GM18868 (cell line): Measurements from ENCODE around the gene SPECC1L.

Experiments
- ATAC-seq: cut with Tn5 transposase; IDR thresholded peaks from one replicate; pipeline ENCODE4 v1.9.1; 2021; ENCODE audit warnings: mild to moderate bottlenecking, moderate library complexity; ENCODE audit not compliant: unreplicated experiment

The SPECC1L gene

GRCh38 chr22:24358105-24358836 is 87.6 kb downstream of the SPECC1L start:
- ATAC-seq: no peak

GRCh38 chr22:24359452-24360120 is 89.0 kb downstream of the SPECC1L start:
- ATAC-seq: no peak

DNA sequence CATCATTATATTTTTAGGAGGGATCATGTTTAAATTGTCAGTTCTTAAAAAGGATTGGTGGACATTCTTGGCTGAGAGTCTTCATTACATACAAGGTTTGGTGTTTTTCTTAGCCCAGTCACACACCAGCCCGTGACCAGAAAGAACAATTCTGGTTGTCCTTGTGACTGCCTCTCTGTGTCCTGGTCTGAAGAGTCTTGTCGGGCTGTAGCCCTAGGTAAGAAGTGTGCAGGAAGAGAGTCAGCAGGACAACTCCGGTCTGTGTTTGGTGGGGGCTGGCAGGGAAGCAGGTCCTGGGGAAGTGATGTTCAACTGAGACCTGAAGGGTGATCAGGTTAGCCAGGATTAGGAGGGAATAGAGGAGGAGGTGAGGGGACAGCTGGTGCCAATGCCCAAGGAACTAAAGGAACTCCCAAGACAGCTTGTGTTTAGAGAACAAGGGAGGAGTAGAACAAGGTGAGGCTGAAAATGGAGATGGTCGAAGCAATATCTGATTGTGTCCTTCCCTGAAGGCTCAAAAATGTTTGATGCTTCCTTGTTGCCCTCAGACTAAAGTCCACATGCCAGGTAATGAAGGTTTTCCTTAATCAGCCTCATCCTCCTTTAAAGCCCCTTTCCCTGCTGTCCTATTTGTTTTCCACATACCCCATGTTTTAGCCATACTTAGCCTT is 91.5 kb downstream of the SPECC1L start:
- no peak for ATAC-seq

GRCh38 chr22:24363243-24363642 is 92.6 kb downstream of the SPECC1L start:
- no peak for ATAC-seq

DNA sequence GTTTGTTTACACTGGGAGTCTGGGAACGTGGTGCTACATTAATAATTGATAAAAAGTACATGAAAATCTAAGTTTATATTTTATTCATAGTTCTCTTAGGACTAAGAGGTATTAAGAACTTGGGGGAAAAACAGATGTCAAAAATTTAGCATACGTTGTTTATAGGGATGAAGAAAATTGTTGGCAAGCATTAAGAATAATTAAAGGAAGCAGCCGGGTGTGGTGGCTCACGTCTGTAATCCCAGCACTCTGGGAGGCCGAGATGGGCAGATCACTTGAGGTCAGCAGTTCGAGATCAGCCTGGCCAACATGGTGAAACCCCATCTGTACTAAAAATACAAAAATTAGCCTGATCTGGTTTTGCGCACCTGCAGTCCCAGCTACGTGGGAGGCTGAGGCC is 96.1 kb downstream of the SPECC1L start:
- no peak for ATAC-seq

GRCh38 chr22:24367841-24368240 is 97.2 kb downstream of the SPECC1L start:
- no peak for ATAC-seq

DNA sequence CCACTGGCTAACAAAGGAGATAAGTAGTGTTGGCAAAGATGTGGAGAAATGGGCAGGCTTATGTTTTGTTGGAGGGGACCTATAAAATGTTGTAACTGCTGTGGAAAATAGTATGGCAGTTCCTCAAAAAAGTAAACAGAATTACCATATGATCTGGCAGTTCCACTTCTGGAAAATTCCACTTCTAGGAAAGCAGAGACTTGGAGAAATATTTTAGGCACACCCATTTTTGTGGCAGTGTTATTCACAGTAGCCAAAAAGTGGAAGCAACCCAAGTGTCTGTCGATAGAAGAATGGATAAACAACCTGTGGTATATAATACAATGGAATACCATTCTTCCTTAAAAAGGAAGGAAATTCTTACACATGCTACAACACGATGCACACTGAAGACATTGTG is 99.8 kb downstream of the SPECC1L start:
- ATAC-seq: no peak

GRCh38 chr22:24376002-24376401 is 105.4 kb downstream of the SPECC1L start:
- ATAC-seq: no peak

- ATAC-seq: no peak
These were observed 106.0 kb downstream of the SPECC1L start for GRCh38 chr22:24376586-24376985.

DNA sequence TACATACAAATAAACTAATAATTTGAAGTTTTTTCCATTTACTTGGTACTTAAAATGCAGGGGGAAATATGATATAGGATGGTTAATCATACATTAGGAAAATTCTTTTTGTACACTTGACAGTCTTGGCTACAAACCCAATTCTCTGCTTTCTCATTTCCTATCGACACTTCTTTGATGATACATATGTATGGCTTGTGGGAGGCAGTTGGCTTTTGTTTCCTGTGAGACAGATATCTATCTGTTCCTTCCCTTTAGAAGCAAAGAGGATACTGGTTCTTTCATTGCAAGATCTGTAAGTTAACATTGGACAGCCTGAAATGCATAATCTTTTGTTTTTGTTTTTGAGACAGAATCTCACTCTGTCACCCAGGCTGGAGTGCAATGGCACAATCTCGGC is 108.9 kb downstream of the SPECC1L start:
- ATAC-seq: no peak

DNA sequence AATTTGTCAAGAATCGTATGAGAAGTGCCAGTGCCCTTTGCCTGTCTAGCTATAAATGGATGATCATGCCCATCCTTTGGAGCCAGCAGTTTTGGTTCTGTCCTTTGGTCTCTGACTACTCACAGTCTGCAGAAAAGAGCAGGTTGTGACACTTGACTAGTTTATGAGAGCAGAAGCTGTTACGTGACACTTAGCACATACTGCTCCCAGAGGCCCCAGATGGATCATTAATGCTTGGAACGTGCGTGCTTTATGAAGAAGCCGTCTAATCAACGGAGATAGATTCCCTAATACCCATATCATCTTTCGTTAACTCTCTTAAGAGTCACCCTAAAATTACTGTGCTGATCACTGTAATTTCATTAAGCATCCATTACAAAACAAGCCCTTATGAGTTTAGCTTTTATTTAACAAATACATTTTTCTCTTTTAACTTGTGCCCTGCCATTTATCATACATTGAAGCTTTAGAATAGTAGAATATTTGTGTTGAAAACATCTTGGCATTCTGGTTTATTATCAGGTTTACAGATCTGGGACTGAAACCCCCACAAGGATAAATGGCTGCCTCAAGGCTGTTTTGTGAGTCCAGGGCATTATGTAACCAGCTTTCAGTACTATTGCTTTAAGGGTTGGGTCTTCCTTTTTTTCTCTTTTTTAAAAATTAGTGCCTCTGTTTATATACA is 109.7 kb downstream of the SPECC1L start:
- no peak for ATAC-seq

DNA sequence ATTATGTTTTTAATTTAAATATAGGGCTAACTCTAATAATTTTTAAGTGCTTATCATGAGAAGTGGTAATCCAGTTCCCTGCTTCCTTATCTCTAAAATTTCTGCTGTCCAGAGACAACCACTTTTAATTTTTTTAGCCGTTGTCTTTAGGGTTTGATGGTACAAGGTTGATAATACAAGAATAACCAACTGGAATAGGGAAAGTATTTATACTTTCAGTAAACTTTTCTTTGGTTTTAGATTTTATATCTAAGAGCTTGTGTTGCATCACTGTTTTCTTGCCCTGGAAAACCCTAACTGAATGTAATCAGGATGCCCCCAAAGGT is 110.2 kb downstream of the SPECC1L start:
- no peak for ATAC-seq

DNA sequence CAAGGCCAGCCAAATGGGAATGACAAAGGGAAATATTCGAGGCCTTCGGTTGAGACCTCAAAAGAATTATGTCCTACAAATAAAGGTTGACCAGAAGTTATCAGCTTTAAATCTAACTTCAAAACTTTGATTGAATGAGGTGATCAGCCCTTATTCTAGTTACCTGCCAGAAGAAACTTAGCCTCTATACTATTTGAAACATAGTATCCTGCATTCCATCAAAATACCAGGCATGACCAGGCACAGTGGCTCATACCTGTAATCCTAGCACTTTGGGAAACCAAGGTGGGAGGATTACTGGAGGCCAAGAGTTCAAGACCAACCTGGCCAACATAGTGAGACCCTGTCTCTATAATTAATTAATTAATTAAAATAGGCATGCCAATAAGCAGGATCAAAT is 112.4 kb downstream of the SPECC1L start:
- ATAC-seq: no peak

DNA sequence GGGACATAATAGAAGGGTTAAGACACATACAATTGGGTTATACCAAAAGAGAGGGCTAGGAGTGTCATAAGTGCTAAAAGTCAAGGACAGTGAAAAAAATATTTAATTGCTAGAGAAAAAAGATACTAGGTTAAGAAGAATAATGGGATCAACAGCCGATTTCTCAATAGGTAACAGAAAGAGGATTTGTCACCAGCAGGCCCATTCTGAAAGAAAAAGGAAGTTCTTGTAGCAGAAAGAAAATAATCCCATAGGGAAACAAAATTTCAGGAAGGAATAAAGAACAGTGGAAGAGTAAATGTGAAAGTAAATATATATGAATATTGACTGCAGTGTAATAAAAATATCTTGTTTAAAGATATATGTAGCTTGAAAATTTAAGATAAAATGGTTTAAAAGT is 113.5 kb downstream of the SPECC1L start:
- no peak for ATAC-seq

- ATAC-seq: no peak
These were observed 116.4 kb downstream of the SPECC1L start for GRCh38 chr22:24386937-24387471.

DNA sequence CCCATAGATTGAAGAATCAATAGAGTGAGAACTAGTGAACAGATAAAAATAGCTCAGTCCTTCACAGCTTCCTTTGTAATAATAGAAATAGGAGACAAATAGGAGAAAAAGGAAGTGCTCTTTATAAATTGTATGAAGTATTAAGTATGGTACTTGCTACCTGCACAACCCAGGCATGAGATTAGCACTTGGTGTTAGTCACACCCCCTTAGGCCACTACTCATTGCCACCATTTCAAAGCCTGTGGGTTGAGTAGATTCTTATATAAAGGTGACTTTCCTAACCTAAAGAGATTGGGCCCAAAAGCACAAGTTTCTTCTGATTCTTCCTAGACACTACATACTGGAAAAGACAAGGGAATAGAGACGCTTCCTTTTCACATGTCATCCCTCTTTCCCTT is 119.0 kb downstream of the SPECC1L start:
- no peak for ATAC-seq

- no peak for ATAC-seq
These were observed 119.5 kb downstream of the SPECC1L start for GRCh38 chr22:24390156-24390555.

DNA sequence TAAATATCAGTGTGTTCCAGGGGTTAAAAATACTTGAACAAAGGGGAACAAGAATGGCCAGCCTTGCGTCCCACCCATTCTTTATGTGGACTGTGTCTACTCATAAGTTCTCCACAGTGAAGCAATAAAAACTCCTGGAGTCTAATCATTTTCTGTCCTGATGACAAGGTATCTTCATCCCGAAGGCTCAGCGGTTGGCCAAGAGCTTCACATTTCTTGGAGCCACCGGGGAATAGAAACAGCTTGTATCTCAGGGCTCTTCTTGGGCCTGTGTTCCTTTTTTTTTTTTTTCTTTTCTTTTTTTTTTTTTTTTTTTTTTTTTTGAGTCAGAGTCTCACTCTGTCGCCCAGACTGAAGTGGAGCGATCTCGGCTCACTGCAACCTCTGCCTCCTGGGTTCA is 119.9 kb downstream of the SPECC1L start:
- ATAC-seq: no peak

GRCh38 chr22:24391836-24392217 is 121.2 kb downstream of the SPECC1L start:
- ATAC-seq: no peak

DNA sequence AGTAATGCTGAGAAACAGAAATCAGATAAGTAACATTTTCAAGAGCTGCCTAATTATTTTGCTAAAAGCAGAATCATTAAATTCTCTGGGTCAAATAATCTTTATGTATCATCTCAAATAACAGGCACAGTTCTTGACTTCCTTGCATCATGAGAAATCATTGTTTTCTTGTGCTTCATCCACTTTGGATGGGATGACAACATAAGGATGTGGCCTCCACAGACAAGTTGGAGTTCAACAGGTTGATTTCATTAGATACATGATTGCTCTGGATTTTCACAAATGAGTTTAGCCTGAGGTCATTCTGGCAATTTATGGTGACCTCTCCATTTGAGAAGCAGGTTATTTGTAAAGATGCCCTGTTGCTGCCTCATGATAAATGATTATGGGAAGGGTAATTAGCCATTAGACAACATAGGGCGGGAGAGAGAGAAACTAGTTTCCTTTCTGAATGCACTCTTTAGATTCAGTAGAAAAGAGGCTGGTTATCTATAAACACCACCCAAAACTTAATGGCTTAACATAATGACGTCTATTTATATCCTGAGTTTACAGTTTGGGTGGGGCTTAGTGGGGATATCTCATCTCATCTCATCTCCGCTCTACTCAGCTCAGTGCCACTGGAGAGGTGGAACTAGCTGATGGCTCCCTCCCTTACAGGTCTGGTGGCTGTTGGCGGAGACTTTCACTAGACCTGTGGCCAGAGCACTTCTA is 121.7 kb downstream of the SPECC1L start:
- no peak for ATAC-seq

DNA sequence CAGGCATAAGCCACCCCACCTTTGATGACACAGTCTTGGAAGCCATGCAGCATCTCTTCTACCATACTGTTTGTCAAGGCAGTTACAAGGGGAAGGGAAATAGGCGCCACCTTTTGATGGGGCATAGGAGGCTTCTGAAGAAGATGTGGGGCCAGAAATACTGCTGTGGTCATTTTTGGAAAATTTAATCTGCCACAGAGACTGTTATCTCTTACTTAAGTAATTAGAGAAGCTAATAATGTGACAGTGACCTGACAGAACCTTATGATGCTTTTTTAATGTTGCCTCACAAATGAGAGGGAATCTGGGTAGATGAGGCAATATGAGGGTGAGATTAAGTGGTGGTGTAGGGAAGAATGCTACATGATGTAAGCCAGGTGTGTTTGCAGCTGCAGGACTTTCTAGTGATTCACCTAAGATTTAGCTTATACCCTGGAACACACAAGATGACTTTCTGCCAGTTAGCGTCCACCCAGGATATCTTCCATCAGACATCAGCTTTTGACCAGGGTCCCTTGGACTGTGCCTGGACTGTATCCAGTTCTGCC is 122.5 kb downstream of the SPECC1L start:
- no peak for ATAC-seq
